Body of pancreas (tissue), 4 donors: ENCODE data around the gene PTCD1.

Experiments
- CTCF ChIP-seq, 7 experiments: fragments of 450-650 bp in 4 of 7; fragments of 200-600 bp in 3 of 7; sonication (generic) in 3 of 7; IDR thresholded peaks; one replicate each; pipeline ENCODE4 v1.5.1; 2016 to 2019; ENCODE audit warnings: antibody characterized with exemption in 7 of 7
- POLR2A ChIP-seq, 3 donors: fragments of 450-650 bp; IDR thresholded peaks; one replicate each; pipeline ENCODE4 v1.6.1; 2016; ENCODE audit warnings: antibody characterized with exemption in 3 of 3, mild to moderate bottlenecking in 2 of 3

GRCh38 chr7:99397297-99397983 lies 41.2 kb downstream of the PTCD1 start:
- TF ChIP-seq CTCF (IDR thresholded peaks at IDR 0.05) (no peak), POLR2A (IDR thresholded peaks at IDR 0.05) (no peak)
